C4-2B (cell line): ENCODE measurements around the gene TMEM242.

Experiments used
- H3K27ac ChIP-seq: fragments of 450-650 bp; 2 replicates; pipeline ENCODE4 v1.5.1; 2017
- ZFX ChIP-seq: fragments of 450-650 bp; IDR thresholded peaks from 2 replicates; pipeline ENCODE4 v1.6.1; 2017
- TF ChIP-seq, protein P1 (sequence below): fragments of 450-650 bp; conservative IDR thresholded peaks from 2 replicates; pipeline ENCODE4 v1.5.1; 2017; ENCODE audit warnings: mild to moderate bottlenecking

TMEM242 gene

DNA sequence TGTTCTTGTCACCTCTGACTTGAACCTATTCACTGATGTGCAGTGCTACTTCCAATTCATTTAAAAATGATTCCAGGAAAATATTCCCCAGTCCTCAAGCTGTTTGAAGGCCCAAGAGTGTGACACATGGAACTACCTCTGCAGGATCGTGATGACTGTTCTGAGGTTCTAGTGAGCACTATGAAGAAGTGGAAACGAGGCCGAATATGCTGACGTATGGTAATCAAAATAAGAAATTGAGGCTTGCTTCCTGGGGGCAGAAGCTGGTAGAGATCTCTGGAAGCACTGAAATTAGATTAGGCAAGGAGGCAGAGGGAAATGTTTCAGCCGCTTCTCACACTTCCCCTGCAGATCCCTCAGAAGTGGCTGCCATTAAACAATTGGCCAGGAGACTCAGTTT lies 15.7 kb downstream of the TMEM242 start:
- TF ChIP-seq ZFX = no peak
- TF ChIP-seq, protein P1, sequence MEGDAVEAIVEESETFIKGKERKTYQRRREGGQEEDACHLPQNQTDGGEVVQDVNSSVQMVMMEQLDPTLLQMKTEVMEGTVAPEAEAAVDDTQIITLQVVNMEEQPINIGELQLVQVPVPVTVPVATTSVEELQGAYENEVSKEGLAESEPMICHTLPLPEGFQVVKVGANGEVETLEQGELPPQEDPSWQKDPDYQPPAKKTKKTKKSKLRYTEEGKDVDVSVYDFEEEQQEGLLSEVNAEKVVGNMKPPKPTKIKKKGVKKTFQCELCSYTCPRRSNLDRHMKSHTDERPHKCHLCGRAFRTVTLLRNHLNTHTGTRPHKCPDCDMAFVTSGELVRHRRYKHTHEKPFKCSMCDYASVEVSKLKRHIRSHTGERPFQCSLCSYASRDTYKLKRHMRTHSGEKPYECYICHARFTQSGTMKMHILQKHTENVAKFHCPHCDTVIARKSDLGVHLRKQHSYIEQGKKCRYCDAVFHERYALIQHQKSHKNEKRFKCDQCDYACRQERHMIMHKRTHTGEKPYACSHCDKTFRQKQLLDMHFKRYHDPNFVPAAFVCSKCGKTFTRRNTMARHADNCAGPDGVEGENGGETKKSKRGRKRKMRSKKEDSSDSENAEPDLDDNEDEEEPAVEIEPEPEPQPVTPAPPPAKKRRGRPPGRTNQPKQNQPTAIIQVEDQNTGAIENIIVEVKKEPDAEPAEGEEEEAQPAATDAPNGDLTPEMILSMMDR = no peak
- H3K27ac ChIP-seq = no peak overlapping the region

DNA sequence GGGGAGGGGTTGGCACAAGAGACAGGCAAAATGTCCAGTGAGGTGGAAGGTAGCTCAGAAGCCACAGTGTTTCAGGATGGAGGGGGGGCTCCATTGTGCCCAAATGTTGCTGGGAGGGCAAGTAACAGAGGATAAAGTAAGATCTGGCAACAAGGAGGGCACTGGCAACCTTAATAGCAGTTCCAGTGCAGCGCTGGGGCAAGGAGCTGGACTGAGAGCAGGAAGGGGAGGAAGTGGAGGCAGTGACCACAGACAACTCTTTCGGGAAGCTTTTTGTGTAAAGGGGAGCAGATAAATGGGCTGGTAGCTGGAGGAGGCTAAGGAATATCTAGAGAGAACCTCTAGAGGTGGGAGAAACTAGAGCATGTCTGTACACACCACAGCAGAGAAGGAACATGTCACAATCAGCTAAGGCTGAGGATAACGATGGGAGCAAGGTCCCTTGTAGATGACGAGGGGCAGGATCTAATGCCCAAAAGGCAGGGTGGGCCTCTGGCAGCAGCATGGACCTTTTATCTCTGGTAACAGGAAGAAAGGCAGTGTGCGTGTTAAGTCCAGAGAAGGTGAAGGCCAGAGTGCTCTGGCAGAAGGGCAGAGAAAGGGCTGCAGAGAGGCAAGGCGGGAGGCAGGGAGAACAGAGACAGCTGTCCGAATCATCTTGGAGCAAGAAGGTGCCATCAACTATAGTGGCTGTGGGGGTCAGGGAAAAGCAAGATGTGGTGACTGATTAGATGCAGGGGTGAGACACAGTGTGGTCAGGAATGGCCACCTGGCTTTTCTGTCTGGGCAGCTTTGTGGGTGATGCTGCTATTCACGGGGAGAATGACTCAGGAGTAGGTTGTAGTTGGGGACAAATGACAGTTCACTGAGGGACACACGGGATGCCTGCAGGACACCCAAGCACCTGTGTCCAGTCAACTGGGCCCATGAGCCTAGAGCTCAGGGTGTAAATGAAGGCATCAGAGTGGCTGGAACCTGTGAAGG lies 17.4 kb downstream of the TMEM242 start:
- TF ChIP-seq, protein P1 = no peak
- no peak for TF ChIP-seq ZFX
- no peak overlapping the region for H3K27ac ChIP-seq

DNA sequence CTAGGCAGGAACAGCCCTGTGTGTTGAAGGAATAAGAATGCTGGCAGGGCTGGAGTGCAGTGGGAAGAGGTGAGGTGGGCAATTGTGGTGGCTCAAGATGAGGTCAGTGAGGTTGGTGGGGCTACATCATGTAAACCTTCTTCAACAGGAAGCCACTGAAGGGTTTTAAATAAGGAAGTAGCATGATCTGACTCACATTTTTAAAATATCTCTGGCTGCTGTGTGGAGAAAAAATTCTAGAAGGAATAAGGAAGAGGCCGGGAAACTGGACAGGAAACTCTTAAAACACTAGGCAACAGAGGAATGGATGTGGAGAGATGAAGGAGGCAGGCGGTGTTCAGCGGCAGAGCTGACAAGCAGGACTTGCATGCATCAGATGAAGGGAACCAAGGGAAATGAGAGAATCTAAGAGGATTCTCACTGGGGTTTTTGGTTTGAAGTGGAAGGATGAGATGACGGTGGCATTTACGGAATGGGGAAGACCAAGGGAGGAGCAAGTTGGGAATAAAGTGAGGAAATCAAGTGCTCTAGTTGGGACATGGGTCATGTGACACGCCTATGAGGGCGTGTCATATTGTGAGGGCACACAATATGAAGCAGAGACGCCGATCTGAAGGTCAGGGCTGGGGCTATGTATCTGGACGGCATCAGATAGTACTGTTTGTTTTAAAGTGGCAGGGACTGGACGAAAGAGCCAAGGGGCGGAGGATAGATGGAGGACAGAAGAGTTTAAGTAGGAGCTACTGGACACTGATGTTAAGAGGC lies 18.2 kb downstream of the TMEM242 start:
- TF ChIP-seq, protein P1 = no peak
- TF ChIP-seq ZFX = no peak

DNA sequence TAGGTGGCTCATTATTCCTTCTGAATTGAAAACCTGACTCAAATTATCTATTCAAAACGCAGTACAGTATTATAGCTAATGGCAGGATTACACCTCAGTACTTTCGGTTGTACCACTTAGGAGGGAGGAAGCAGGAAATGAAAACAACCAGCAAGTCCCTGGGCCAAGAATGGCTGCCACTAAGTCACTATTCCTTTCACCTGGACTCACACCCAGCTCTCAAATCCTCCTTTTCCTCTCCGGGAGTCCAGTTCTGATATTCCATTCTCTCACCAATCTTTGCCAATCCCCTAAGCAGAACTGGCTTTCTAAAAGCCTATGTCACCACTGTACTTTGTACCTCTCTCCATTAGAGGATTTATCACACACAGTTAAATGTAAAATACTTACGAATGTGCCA lies 20.6 kb downstream of the TMEM242 start:
- no peak overlapping the region for H3K27ac ChIP-seq
- no peak for TF ChIP-seq ZFX
- TF ChIP-seq, protein P1 = no peak

More for the DNA sequence above, 18.2 kb downstream of the TMEM242 start:
- H3K27ac ChIP-seq = no peak overlapping the region

DNA sequence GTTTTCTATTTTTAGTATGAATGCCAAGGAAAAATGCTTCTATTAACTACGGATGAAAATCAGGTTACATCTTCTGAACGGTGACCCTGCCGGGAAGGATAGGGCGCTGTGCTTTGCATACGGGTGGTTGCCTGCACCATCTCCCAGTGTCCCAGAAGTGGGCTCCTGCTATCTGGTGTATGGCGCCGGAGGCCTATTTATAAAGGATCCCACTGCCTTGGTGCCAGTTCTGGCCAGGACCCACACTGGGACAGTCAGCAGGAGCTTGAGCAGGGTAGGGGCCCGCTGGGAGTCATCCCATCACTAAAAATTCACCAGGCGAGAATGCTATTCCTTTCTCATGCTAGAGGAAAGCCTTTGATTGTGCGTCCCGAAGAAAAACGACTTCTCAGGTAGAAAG lies 22.9 kb downstream of the TMEM242 start:
- H3K27ac ChIP-seq = no peak overlapping the region
- TF ChIP-seq, protein P1 = no peak
- TF ChIP-seq ZFX = no peak

DNA sequence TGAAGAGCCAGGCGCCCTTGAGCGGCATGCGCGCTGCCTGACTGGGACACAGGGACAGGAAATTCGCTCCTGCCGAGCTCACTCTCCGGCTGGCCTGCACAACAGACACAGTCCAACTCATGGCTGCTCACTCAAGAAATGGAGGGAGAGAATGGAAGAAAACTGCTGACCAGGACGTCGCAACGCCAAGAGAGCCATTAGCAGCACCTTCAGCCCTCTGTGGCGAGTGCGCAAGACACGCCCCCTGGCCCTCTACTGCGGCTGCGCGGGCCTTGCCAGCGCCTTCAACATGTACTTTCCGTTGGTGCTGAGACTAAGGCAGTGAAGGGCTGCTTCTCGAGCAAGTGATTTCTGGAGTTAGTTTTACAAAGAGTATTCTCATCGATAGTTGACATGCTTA lies 23.3 kb downstream of the TMEM242 start:
- no peak for TF ChIP-seq ZFX
- TF ChIP-seq, protein P1 = no peak
- no peak overlapping the region for H3K27ac ChIP-seq

DNA sequence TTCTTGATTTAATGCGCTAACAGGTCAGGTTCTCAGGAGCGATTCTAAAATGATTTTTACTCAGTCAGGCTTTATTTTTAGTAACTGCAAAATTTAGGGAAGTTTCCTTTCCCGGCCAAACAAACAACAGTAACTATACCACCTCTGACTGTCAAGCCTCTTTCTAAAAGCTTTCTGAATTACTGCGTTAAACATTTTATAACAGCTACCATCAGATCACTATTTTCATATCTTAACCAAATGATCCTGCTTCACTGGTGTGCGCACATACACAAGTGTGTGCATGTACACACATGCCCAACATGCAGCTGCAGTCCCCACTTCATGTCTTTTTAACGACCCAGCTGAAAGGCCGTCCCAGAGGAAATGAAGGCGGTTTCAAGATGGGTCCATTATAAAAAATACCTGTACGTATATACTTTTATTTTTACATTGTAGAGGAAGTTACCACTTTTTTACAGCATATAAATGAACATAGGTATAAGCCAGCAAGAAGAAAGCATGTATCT lies 25.0 kb downstream of the TMEM242 start:
- no peak overlapping the region for H3K27ac ChIP-seq
- TF ChIP-seq, protein P1 = no peak
- no peak for TF ChIP-seq ZFX
